ENCODE results near the gene USH2A.

DNA sequence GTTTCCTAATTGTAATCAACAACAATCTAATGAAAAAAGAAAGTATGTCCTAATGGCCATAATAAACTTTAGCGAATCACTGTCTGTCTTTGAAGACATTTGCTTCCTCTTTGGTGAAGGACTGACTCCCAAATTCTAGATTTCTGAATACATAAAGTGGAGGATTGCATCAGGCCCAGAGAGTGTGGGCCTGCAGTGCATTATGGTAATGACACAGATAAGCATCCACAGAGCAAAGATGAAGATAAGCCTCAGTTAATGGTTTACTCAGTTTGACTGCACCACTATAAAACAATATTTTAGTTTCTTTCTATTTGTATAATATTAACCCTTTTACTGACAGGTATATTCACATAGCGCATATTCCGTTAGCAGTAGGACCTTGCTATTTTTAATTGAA, 490.7 kb downstream of the USH2A start:
- TF ChIP-seq, protein P1, sequence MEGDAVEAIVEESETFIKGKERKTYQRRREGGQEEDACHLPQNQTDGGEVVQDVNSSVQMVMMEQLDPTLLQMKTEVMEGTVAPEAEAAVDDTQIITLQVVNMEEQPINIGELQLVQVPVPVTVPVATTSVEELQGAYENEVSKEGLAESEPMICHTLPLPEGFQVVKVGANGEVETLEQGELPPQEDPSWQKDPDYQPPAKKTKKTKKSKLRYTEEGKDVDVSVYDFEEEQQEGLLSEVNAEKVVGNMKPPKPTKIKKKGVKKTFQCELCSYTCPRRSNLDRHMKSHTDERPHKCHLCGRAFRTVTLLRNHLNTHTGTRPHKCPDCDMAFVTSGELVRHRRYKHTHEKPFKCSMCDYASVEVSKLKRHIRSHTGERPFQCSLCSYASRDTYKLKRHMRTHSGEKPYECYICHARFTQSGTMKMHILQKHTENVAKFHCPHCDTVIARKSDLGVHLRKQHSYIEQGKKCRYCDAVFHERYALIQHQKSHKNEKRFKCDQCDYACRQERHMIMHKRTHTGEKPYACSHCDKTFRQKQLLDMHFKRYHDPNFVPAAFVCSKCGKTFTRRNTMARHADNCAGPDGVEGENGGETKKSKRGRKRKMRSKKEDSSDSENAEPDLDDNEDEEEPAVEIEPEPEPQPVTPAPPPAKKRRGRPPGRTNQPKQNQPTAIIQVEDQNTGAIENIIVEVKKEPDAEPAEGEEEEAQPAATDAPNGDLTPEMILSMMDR (IDR thresholded peaks at IDR 0.05), result no peak
- TF ChIP-seq POLR2A (IDR thresholded peaks at IDR 0.05), result no peak
